HFFc6 (cell line): ENCODE data around the gene PTPRA. TPM values are rescaled to one million over a fixed set of nuclear protein-coding genes. Genes with fewer than 3 reads are reported as not detected.

ENCODE experiments used
- DNase-seq: peaks from one replicate; pipeline ENCODE4 v3.0.0-alpha.2; 2018
- H3K27ac Mint-ChIP-seq: 2 replicates; pipeline ENCODE4 v1.8.0; 2020; ENCODE audit warnings: mild to moderate bottlenecking, mixed read lengths
- H3K27me3 Mint-ChIP-seq: 2 replicates; pipeline ENCODE4 v1.8.0; 2021; ENCODE audit warnings: mild to moderate bottlenecking, moderate library complexity, mixed read lengths; ENCODE audit not compliant: insufficient read depth
- H3K36me3 Mint-ChIP-seq: 2 replicates; pipeline ENCODE4 v1.8.0; 2021; ENCODE audit warnings: low read depth, mixed read lengths
- H3K4me1 Mint-ChIP-seq: 2 replicates; pipeline ENCODE4 v1.8.0; 2020; ENCODE audit warnings: low read depth, mixed read lengths
- H3K4me3 Mint-ChIP-seq: 2 replicates; pipeline ENCODE4 v1.8.0; 2020; ENCODE audit warnings: mild to moderate bottlenecking, moderate library complexity, mixed read lengths
- H3K9me3 Mint-ChIP-seq: 2 replicates; pipeline ENCODE4 v1.8.0; 2020; ENCODE audit warnings: mild to moderate bottlenecking, mixed read lengths
- total RNA-seq, 6 experiments: library from RNA; stranded (reverse); fragmentation: NEBNext Ultra II Directional; extraction: Animal tissue kit (Norgen Biotek cat#: 25700); gene quantifications; 2 replicates in 1 of 6; 3 replicates in 5 of 6; pipeline ENCODE4 v1.2.3, GENCODE V29; 2021
- TF ChIP-seq, protein P1 (sequence below): fragments of 200-600 bp; sonication (generic); IDR thresholded peaks from 2 replicates; pipeline ENCODE4 v1.5.0; 2021; ENCODE audit warnings: antibody characterized with exemption, mild to moderate bottlenecking

The PTPRA gene
- total RNA-seq, 6 experiments from 2014 or later: 44.3 to 54.4 (median 48.7) TPM

DNA sequence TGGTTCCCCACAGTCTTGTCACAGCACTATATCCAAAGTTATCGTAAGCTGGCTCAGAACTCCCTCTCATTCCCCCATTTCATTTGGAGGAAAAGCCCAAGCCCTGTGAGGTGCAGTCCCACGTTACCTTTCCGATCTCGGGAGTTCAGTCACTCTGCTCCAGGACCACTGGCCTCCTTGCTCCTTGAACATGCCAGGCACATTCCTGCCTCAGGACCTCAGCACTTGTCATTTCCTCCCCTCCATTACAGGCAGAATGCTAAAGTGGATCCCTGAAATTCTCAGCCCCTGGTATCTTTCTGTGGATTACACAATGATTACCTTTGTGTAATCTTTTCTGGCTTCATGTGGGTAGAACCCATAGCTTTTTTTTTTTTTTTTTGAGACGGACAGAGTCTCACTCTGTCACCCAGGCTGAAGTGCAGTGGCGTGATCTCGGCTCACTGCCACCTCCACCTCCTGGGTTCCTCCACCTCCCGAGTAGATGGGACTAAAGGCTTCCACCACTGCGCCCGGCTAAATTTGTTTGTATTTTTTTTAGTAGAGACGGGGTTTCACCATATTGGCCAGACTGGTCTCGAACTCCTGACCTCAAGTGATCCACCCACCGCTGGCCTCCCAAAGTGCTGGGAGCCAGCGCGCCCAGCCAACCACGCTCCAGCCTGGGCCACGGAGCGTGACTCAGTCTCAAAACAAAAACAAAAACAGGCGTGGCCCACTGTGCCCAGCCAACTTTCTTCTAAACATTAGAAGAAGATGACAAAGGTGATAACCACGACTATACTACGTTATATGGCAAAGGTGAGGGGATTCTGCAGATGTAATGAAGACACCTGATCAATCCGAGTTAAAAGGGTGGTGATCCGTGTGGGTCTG, 194.1 kb downstream of the PTPRA start:
- TF ChIP-seq, protein P1, sequence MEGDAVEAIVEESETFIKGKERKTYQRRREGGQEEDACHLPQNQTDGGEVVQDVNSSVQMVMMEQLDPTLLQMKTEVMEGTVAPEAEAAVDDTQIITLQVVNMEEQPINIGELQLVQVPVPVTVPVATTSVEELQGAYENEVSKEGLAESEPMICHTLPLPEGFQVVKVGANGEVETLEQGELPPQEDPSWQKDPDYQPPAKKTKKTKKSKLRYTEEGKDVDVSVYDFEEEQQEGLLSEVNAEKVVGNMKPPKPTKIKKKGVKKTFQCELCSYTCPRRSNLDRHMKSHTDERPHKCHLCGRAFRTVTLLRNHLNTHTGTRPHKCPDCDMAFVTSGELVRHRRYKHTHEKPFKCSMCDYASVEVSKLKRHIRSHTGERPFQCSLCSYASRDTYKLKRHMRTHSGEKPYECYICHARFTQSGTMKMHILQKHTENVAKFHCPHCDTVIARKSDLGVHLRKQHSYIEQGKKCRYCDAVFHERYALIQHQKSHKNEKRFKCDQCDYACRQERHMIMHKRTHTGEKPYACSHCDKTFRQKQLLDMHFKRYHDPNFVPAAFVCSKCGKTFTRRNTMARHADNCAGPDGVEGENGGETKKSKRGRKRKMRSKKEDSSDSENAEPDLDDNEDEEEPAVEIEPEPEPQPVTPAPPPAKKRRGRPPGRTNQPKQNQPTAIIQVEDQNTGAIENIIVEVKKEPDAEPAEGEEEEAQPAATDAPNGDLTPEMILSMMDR: no peak
- Mint-ChIP-seq H3K4me1 (peaks cover 29% of the 10 kb centered on the region), H3K4me3 (no peak overlapping the region), H3K27ac (no peak overlapping the region), H3K27me3 (peaks cover 11% of the 10 kb centered on the region), H3K36me3 (no peaks in the 10 kb centered on the region), H3K9me3 (no peaks in the 10 kb centered on the region)
- DNase-seq: no peak

DNA sequence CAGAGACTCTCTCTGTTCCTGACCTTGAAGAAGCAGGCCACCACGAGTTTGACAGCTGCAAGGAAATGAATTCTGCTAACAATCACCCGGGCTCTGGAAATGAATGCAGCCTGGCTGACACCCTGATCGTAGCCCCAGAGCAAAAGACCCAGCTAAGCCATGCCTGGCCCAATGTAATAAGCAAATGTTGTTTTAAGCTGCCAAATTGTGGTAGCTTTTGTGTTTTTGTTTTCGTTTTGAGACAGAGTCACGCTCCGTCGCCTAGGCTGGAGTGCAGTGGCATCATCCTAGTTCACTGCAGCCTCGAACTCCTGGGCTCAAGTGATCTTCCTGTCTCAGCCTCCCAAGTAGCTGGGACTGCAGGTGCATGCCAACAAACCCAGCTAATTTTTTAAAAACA, 194.8 kb downstream of the PTPRA start:
- Mint-ChIP-seq H3K27ac (no peak overlapping the region), H3K27me3 (peaks cover 17% of the 10 kb centered on the region), H3K9me3 (no peaks in the 10 kb centered on the region), H3K4me3 (no peak overlapping the region), H3K36me3 (no peaks in the 10 kb centered on the region), H3K4me1 (peaks cover 29% of the 10 kb centered on the region)
- no peak for DNase-seq
- TF ChIP-seq, protein P1: no peak

- H3K9me3 Mint-ChIP-seq: no peaks in the 10 kb centered on the region
- TF ChIP-seq, protein P1: no peak
- H3K4me3 Mint-ChIP-seq: no peak overlapping the region
- no peaks in the 10 kb centered on the region for H3K36me3 Mint-ChIP-seq
- H3K27me3 Mint-ChIP-seq: peaks cover 19% of the 10 kb centered on the region
- H3K4me1 Mint-ChIP-seq: peaks cover 29% of the 10 kb centered on the region
- DNase-seq: peak; percentile 46
- H3K27ac Mint-ChIP-seq: no peak overlapping the region
Measured at GRCh38 chr20:3068986-3069900, 196.0 kb downstream of the PTPRA start.

GRCh38 chr20:3070725-3071124, 197.4 kb downstream of the PTPRA start:
- Mint-ChIP-seq H3K36me3 (no peaks in the 10 kb centered on the region), H3K9me3 (no peaks in the 10 kb centered on the region), H3K27ac (no peak overlapping the region), H3K4me1 (peaks cover 29% of the 10 kb centered on the region), H3K4me3 (no peak overlapping the region), H3K27me3 (peaks cover 21% of the 10 kb centered on the region)
- DNase-seq: no peak
- TF ChIP-seq, protein P1: no peak

DNA sequence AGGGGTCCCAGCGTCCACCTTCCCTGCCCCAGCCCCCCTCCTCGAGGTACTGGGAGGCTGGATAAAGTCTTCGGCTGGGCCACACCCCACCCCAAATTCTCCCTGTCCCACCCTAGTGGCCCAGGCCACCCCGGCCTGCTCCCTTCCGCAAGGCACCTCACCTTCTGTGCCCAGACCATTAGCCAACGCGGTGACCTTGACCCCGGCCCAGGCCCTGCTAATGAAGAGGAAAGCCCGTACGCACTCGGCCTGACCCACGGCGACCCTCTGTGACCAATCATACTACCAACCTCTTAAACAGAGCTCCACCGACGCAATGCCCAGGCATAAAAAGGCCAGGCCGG, 198.0 kb downstream of the PTPRA start:
- no peak for DNase-seq
- peaks cover 23% of the 10 kb centered on the region for H3K27me3 Mint-ChIP-seq
- no peaks in the 10 kb centered on the region for H3K9me3 Mint-ChIP-seq
- TF ChIP-seq, protein P1: no peak
- H3K36me3 Mint-ChIP-seq: no peaks in the 10 kb centered on the region
- no peak overlapping the region for H3K27ac Mint-ChIP-seq
- peaks cover 25% of the 10 kb centered on the region for H3K4me1 Mint-ChIP-seq
- no peak overlapping the region for H3K4me3 Mint-ChIP-seq
